Naive B cell (primary cell): ENCODE measurements around the gene OR4K14. TPM values are rescaled to one million over a fixed set of nuclear protein-coding genes. Genes with fewer than 3 reads are reported as not detected.

Experiments used
- polyA plus RNA-seq, 6 donors: library from polyadenylated mRNA; unstranded; fragments of 300-500 nt; fragmentation: Illumina TruSeq; gene quantifications; one replicate each; pipeline ENCODE4 v1.2.3, GENCODE V29; 2021; ENCODE audit warnings: low read depth in 6 of 6

OR4K14 gene
- polyA plus RNA-seq, 6 donors from 2014 or later: not detected

Other genes with a start within 250 kb of the OR4K14 start
- not detected for gene OR4M1, start 245.8 kb downstream of the OR4K14 start, polyA plus RNA-seq
- gene OR4N2, start 215.5 kb downstream of the OR4K14 start, polyA plus RNA-seq: not detected
- gene OR4K2, start 144.2 kb downstream of the OR4K14 start, polyA plus RNA-seq: not detected
- gene OR4K5, start 98.7 kb downstream of the OR4K14 start, polyA plus RNA-seq: not detected
- gene OR4K1, start 88.4 kb downstream of the OR4K14 start, polyA plus RNA-seq: not detected
- gene OR4K15, start 43.7 kb downstream of the OR4K14 start, polyA plus RNA-seq: not detected
- gene OR4Q2, start 17.1 kb downstream of the OR4K14 start, polyA plus RNA-seq: not detected
- gene OR4K13, start 16.7 kb upstream of the OR4K14 start, polyA plus RNA-seq: not detected
- not detected for gene OR4L1, start 40.7 kb upstream of the OR4K14 start, polyA plus RNA-seq
- not detected for gene OR4K17, start 91.4 kb upstream of the OR4K14 start, polyA plus RNA-seq
- not detected for gene OR4N5, start 119.5 kb upstream of the OR4K14 start, polyA plus RNA-seq
- not detected for gene OR11G2, start 171.6 kb upstream of the OR4K14 start, polyA plus RNA-seq
- gene OR11H6, start 204.4 kb upstream of the OR4K14 start, polyA plus RNA-seq: not detected
- gene OR11H7, start 209.7 kb upstream of the OR4K14 start, polyA plus RNA-seq: not detected
- gene OR11H4, start 220.0 kb upstream of the OR4K14 start, polyA plus RNA-seq: not detected